ENCODE measurements around the gene B3GAT2. TPM values are rescaled to one million over a fixed set of nuclear protein-coding genes. Genes with fewer than 3 reads are reported as not detected.

The B3GAT2 gene, protein sequence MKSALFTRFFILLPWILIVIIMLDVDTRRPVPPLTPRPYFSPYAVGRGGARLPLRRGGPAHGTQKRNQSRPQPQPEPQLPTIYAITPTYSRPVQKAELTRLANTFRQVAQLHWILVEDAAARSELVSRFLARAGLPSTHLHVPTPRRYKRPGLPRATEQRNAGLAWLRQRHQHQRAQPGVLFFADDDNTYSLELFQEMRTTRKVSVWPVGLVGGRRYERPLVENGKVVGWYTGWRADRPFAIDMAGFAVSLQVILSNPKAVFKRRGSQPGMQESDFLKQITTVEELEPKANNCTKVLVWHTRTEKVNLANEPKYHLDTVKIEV
- total RNA-seq = under 0.01 TPM in 2 replicates

GRCh38 chr6:70956451-70957283, at the start of gene B3GAT2:
B3GAT2 (minus strand) TSS chr6:70957060; CDS start chr6:70956429, 631 bp downstream.

